BE2C (cell line): ENCODE data around the gene LYVE1.

Experiments used
- DNase-seq: peaks from one replicate; pipeline ENCODE4 v3.0.0-alpha.2; 2020
- H3K27me3 ChIP-seq: fragments of 250-450 bp; sonication (Bioruptor Pico); 2 replicates; pipeline ENCODE4 v1.5.1; 2020; ENCODE audit warnings: mild to moderate bottlenecking
- H3K36me3 ChIP-seq: fragments of 250-450 bp; sonication (Bioruptor Pico); 2 replicates; pipeline ENCODE4 v1.5.1; 2020; ENCODE audit warnings: mild to moderate bottlenecking
- H3K4me1 ChIP-seq: fragments of 250-450 bp; sonication (Bioruptor Pico); 2 replicates; pipeline ENCODE4 v1.5.1; 2020
- H3K4me3 ChIP-seq: 2 replicates; pipeline ENCODE4 v1.5.1; 2011; ENCODE audit warnings: low read depth, low read length
- H3K9me3 ChIP-seq: fragments of 250-450 bp; sonication (Bioruptor Pico); 2 replicates; pipeline ENCODE4 v1.5.1; 2020
- CTCF ChIP-seq: IDR thresholded peaks from 2 replicates; pipeline ENCODE4 v1.5.1; 2012; ENCODE audit warnings: mild to moderate bottlenecking, low read depth, low read length

Gene LYVE1

DNA sequence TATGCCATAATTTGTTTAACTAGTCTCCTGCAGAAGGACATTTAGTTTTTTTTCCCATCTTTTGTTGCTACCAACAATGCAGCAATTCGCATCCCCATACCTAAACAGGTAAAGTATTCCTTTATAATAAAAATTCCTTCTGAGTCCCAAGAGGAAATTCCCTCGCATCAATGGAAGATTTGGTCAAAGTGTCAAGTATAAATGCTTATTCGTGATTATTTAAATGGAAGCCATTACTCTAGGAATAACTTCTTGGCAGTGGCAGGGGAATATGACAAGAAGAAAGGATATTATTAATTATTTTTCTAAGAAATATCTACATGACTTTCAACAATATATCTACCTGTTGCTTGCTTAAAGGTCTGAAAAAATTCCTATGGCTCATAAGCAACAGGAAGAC is 53.0 kb downstream of the LYVE1 start:
- Histone ChIP-seq H3K4me3 (no peak overlapping the region), H3K27me3 (no peaks in the 10 kb centered on the region), H3K4me1 (no peaks in the 10 kb centered on the region), H3K36me3 (no peaks in the 10 kb centered on the region), H3K9me3 (no peaks in the 10 kb centered on the region)
- no peak for DNase-seq
- no peak for TF ChIP-seq CTCF

DNA sequence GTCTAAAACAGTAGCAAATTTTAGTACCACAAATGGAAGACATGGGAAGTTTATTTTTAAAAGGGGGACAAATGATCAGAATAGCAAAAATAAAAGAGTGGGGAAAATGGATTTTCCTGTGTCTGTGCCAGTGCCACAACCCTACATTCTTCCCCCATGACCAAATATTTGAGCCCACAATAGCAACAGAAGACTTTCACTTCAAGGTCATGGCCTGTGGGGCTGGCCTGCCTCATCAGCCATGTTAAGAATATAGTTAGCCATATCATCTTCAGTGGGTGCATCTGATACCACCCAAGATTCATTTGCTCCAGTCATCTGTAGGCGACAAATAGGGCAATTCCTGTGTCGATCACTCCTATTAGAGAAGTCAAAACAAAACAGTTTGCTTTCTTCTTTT is 53.8 kb downstream of the LYVE1 start:
- no peaks in the 10 kb centered on the region for H3K36me3 ChIP-seq
- H3K4me3 ChIP-seq = no peak overlapping the region
- no peaks in the 10 kb centered on the region for H3K27me3 ChIP-seq
- H3K9me3 ChIP-seq = no peaks in the 10 kb centered on the region
- H3K4me1 ChIP-seq = no peaks in the 10 kb centered on the region
- TF ChIP-seq CTCF = no peak
- DNase-seq = no peak

DNA sequence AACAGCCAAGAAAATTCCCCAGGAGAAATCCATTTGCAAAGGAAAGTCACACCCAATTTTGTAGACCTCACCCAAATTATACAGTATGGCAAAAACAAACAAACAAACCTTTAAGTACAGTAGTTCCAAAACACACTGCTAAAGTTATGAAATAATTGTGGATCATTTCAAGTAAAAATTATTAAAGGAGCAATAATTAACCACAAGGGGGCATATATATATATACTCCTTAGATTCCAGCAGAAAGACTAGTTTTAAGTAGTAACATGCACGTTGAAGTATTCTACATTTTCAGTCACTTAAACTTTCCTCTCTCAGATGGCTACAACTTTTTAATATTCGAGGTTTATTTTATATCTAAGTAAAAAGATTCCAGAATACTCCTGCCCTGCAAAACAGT is 54.3 kb downstream of the LYVE1 start:
- H3K4me3 ChIP-seq = no peak overlapping the region
- no peak for TF ChIP-seq CTCF
- no peaks in the 10 kb centered on the region for H3K4me1 ChIP-seq
- DNase-seq = no peak
- no peaks in the 10 kb centered on the region for H3K27me3 ChIP-seq
- H3K9me3 ChIP-seq = no peaks in the 10 kb centered on the region
- H3K36me3 ChIP-seq = no peaks in the 10 kb centered on the region

DNA sequence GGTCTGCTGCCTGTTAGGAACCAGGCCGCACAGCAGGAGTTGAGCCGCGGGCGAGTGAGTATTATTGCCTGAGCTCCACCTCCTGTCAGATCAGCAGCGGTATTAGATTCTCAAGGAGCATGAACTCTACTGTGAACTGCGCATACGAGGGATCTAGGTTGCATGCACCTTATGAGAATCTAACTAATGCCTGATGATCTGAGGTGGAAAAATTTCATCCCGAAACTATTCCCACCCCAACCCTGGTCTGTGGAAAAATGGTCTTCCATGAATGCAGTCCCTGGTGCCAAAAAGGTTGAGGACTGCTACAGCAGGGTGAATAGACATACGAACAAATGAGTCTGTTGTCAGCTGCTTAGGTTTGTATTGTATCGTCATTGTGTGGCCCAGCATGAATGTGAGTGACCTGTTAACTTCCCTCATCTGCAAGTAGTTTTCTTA is 57.3 kb downstream of the LYVE1 start:
- H3K4me1 ChIP-seq = no peaks in the 10 kb centered on the region
- no peak for TF ChIP-seq CTCF
- H3K27me3 ChIP-seq = no peaks in the 10 kb centered on the region
- no peak overlapping the region for H3K4me3 ChIP-seq
- H3K9me3 ChIP-seq = no peaks in the 10 kb centered on the region
- no peaks in the 10 kb centered on the region for H3K36me3 ChIP-seq
- DNase-seq = no peak
